Measurements from ENCODE around the gene ZBTB18. TPM values are rescaled to one million over a fixed set of nuclear protein-coding genes. Genes with fewer than 3 reads are reported as not detected.

ZBTB18 gene
- total RNA-seq, 1 experiment from 2014 or later: 12.1 TPM

DNA sequence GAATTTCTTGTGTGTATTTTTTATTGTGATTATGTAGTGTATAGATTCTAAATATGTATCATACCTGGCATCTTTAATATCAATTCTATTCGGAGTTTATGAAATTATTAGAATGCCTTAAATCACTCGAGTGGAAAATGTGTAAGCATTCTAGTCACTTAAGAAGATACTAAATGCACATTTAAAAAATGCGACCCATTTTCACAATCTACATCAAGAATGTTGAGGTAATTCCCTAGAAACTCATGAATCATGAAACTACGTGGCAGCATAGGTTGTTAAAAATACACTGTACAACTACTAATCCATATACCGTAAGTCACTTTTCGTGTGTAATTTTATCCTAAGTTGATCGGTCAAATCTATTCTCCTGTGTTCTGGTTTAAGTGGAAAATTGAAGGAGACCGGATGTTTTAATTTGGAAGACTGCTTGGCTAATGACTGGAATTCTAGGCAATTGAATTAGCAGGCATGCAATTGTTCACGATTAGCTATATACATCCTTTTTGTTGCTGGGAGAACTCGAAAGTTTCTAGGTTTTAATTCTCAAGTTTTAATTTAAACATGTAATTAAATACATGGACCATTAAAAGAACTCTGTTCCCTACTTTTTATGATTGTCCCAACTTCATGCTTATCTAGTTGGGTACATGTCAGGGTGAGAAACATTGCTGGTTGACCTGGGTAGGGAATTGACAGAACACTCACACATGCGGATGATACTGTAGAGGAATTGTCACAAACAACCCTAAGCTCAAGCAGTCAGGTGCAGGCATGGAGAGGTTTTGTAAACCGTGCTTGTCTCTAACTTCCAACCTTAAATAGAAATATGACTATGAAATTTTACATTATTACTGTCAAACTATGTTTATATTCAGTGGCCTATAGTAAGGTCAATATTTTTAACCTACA, 6.6 kb downstream of the ZBTB18 start:
- Histone ChIP-seq H3K14ac (ENCODE audit: insufficient read depth, low read length) (no peak overlapping the region), H3K79me2 (ENCODE audit: insufficient read depth, low read length) (no peaks in the 10 kb centered on the region), H2BK15ac (ENCODE audit: low read depth, low read length) (no peak overlapping the region), H2BK120ac (ENCODE audit: low read depth, low read length, poor library complexity, severe bottlenecking) (no peak overlapping the region), H3K56ac (ENCODE audit: insufficient read length, low read depth, low read length) (no peak overlapping the region), H3K23me2 (ENCODE audit: insufficient read length, low read depth, low read length, poor library complexity, severe bottlenecking) (no peaks in the 10 kb centered on the region), H4K20me1 (ENCODE audit: control insufficient read depth, insufficient read depth, insufficient read length) (no peaks in the 10 kb centered on the region), H4K91ac (ENCODE audit: insufficient read length, low read depth, low read length) (no peak overlapping the region), H3K18ac (ENCODE audit: insufficient read length, low read depth, low read length) (no peak overlapping the region), H3T11ph (ENCODE audit: low read length) (no peak overlapping the region), H4K5ac (ENCODE audit: insufficient read length, low read depth, low read length) (no peak overlapping the region), H3K23ac (ENCODE audit: insufficient read length, low read depth, low read length) (no peak overlapping the region), H2BK5ac (ENCODE audit: insufficient read length, low read length) (no peak overlapping the region), H3K4me1 (ENCODE audit: insufficient read depth, low read length) (no peaks in the 10 kb centered on the region), H3K9ac (ENCODE audit: extremely low read depth, insufficient read length, low read length) (no peak overlapping the region), H3K27me3 (ENCODE audit: insufficient read depth, low read length) (no peaks in the 10 kb centered on the region), H3K4ac (ENCODE audit: low read depth, low read length) (no peak overlapping the region), H4K8ac (replicated peaks; ENCODE audit: insufficient read length, low read depth, low read length) (no peak overlapping the region), H3K9me3 (ENCODE audit: control insufficient read depth, low read depth, low read length) (no peaks in the 10 kb centered on the region), H2AFZ (ENCODE audit: low read length) (no peak overlapping the region), H3K27ac (ENCODE audit: insufficient read length, low read depth, low read length) (no peak overlapping the region), H2BK12ac (ENCODE audit: insufficient read length, low read depth, low read length) (no peak overlapping the region), H3K79me1 (ENCODE audit: insufficient read depth, low read depth, low read length, poor library complexity, severe bottlenecking) (peaks cover 3% of the 10 kb centered on the region), H3K4me2 (ENCODE audit: insufficient read depth, insufficient read length, low read length) (no peak overlapping the region), H2BK20ac (ENCODE audit: low read depth, low read length, poor library complexity, severe bottlenecking) (no peak overlapping the region), H2AK5ac (ENCODE audit: insufficient read length, low read length) (no peak overlapping the region)
- H3K4me1 Mint-ChIP-seq: peaks cover 17 to 20% of the 10 kb centered on the region in 2 experiments
- TF ChIP-seq, protein P1, sequence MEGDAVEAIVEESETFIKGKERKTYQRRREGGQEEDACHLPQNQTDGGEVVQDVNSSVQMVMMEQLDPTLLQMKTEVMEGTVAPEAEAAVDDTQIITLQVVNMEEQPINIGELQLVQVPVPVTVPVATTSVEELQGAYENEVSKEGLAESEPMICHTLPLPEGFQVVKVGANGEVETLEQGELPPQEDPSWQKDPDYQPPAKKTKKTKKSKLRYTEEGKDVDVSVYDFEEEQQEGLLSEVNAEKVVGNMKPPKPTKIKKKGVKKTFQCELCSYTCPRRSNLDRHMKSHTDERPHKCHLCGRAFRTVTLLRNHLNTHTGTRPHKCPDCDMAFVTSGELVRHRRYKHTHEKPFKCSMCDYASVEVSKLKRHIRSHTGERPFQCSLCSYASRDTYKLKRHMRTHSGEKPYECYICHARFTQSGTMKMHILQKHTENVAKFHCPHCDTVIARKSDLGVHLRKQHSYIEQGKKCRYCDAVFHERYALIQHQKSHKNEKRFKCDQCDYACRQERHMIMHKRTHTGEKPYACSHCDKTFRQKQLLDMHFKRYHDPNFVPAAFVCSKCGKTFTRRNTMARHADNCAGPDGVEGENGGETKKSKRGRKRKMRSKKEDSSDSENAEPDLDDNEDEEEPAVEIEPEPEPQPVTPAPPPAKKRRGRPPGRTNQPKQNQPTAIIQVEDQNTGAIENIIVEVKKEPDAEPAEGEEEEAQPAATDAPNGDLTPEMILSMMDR (conservative IDR thresholded peaks at IDR 0.05): no peak
- peaks cover 0 to 8% (median 5%) of the 10 kb centered on the region in 3 experiments; a peak in 5 of 7 replicates for H3K36me3 Mint-ChIP-seq (ENCODE audit: insufficient read depth in 1 of 3, low read depth in 3 of 3)
- no peak overlapping the region; a peak in 1 of 7 replicates for H3K27ac Mint-ChIP-seq
- DNase-seq: no peak
- no peaks in the 10 kb centered on the region for H3K27me3 Mint-ChIP-seq (ENCODE audit: low read depth)
- no peak overlapping the region for H3K4me3 Mint-ChIP-seq
- H3K9me3 Mint-ChIP-seq: no peaks in the 10 kb centered on the region
- WGBS (ENCODE audit: extremely low coverage, insufficient read length, low lambda C conversion rate): no CpG with 5 or more reads among the region's 12 CpGs

Measured in H9 (cell line).